NCI-H2029 (cell line): Measurements from ENCODE around the gene OR11A1.

Experiments
- DNase-seq: peaks from one replicate; lab custom pipeline; 2025; lab: John Stamatoyannopoulos, UW

The OR11A1 gene, protein sequence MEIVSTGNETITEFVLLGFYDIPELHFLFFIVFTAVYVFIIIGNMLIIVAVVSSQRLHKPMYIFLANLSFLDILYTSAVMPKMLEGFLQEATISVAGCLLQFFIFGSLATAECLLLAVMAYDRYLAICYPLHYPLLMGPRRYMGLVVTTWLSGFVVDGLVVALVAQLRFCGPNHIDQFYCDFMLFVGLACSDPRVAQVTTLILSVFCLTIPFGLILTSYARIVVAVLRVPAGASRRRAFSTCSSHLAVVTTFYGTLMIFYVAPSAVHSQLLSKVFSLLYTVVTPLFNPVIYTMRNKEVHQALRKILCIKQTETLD

DNA sequence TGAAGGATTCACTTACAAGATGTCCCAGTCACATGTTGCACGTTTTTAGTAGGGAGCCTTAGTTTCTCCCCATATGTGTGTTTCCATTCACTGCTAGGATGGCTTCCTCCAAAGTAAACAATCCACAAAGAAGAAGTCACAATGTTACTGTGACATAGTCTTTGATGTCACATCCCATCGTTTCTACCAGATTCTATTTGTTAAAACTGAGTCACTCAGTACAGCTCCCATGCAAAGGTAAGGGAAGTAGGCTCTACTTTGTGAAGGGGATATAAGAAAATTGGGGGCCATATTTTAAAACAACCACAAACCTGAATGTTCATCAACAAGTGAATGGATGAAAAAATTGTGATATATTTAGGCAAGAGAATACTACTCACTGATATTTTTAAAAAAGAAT, at the start of gene OR11A1, which contains the start of gene OR2H1:
TSS of gene OR11A1 (minus strand) at position 101 of the 400 bp plus-strand sequence. CDS start 29,430 bp downstream, outside the sequence.
TSS of gene OR2H1 (plus strand) at position 185 of the 400 bp plus-strand sequence. CDS start 4,615 bp downstream, outside the sequence.
- DNase-seq: no peak

DNA sequence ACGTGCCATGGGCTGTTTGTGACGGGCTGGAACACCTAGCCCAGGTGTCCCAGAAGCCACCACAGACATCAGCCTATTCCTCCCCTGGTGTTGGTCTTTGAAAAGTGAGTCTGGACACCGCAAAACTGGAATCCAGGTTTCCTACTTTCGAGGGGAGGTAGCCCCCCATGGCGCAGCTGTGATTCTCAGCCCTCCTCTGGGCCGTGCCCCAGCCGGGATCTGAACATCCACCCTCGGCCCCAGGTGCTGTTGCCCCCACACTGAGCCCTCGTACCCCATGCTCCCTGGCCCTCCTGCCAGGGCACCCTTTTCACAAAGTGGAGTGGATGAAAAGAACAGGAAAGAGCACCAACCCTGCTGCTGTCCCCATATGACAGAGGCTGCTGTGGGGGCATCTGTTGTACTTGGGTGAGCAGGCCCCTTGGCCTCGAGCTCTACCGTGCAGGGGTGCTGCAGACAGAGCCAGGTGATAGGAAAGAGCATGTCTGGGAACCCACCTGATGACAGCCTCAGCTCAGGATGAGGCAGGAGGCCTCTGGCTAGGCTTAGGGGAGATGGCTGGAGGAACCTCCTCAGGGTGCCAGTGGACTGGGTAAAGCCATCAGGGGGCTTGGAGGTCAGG, 49.7 kb upstream of the OR11A1 start:
- DNase-seq: no peak

DNA sequence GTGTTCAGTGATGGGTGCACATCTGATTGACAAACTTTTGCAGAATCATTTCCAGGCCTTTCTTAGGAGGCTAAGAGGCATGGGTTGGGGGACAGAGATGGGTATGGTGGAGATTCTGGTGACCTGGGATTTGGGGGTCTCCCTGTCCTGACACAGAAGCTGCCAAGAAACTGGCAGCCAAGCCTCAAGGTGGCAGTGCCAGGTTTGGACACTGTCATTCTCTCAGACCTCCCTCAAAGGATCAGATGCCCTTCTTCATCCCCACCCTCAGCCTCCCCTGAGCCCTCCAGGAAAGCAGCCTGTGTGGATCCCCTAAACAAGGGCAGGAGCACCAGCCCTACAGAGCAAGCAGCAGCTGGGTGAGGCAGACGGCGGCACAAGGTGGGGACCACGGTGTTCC, 48.9 kb upstream of the OR11A1 start:
- no peak for DNase-seq

DNA sequence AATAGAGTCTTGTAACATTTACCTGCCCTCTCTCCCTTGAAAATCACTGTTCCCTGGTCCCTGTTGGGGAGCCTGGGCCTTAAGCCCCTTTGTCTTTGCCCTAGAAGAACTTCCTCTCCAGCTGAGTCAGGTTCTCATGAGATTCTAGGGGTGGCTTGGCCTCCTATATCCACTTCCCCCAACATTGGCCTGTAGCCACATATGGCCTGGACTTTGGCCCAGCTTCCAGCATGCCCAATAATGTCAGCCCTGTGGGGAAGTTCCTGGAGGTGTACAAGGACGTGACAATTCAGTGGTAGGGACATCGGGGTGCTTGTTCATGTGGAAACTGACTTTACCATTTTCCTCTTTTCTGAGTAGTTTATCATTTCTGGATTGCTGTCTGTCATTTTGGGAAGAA, 48.1 kb upstream of the OR11A1 start:
- no peak for DNase-seq

DNA sequence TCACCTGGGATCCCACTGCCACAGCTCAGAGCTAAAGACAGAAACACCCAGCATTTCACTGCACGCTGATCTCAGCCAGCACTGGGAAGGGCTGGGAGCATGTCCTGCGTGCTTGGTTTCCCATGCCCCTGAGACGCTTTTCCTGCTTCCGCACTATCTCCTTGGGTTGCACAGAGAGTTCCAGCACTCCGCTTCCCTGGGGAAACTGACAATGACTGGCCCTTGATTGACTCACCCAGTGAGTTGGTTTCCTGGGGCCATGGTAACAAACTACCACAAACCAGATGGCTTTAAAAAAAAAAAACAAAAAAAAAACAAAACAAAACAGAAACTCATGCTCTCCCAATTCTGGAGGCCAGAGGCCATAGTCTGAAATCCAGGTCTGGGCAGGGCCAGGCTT, 45.7 kb upstream of the OR11A1 start:
- no peak for DNase-seq

DNA sequence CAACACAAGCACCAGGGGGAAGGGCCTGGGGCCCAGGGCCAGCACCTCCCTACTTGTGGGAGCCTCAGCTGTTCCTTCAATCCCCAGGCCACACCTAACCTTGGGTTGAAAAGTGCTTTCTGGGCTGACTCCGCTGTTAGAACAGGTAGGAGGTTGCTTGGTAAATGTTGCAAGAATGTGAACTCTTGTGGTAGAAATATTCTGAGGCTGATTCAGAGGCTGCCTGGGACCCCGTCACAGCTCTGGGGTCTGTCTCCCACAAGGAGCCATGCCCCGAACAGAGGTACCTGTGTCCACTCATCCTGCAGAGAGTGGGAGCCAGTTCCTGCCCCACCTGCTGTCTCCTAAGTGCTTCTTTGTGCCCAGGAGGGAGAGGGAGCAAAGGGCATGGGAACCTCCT, 45.3 kb upstream of the OR11A1 start:
- DNase-seq: no peak

DNA sequence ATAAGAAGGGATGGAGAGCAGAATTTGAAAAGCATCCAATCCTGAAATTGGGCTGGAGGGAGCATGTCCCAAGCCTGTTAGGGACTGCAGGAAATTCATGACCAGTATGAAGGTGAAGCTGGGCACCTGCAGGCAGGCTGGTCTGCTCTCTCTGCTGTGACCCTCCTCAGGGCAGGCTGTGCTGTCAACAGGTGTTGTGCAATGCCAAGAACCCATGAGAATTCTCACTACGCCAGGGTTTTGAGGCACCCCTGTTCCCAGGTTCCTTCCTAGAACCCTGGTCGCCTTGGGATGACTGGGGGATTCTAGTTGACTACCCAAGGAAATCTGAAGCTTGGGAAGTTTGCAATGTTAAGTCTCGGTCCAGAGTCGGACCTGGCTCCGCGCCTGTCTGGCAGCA, 44.2 kb upstream of the OR11A1 start:
- DNase-seq: no peak

DNA sequence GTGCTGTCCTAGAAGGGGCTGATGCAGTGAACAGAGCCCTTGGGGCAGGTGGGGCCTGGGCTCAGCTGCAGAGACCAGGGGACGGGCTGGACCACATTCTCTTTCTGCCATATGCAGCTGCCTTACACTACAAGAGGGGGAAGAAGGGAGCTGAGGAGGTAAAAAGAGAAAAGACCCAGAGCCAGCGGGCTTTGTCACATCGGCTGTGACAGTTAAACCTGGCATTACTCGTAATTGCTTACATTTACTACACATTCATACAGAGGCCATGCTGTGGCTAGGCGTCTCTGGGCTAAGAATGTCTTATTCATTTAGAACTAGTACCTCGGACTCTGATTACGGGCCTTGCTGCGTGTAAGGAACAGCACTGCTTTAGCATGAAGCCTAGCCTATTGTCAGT, 43.7 kb upstream of the OR11A1 start:
- DNase-seq: no peak

DNA sequence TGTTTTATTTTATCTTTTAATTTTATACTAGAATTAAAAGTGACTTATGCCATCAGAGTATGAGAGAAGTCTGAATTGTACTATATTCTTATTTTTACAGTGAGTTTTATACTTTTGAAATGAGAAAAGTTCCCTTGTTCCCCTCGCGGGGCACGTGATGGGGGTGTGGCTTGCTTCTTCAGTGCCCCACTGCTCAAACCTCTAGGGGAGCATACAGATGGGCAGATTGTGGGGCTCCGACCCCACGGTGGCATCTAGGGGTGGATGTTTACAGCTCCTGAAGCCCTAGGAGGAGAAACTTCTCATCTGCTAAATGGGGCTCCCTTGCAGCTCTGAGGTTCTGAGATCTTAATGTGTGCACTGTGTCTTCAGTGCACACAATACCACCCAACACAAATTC, 42.8 kb upstream of the OR11A1 start:
- DNase-seq: no peak

DNA sequence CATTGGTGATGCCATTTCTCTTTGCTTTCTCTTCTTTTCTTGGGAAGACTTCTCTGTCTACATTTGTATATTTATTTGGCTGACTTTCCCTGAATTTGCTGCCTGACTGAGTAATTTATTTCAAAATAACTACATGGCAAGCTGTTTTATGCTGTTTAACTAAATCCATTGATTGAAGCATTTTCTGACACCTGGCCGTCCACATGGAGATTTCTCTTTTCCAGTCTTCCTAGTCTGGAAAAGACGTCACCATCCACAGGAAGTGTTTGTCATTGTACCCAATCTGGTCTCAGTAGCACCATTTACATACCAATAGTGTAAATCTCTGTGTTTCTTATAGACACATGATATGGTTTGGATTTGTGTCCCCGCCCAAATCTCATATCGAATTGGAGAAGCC, 40.1 kb upstream of the OR11A1 start:
- no peak for DNase-seq

DNA sequence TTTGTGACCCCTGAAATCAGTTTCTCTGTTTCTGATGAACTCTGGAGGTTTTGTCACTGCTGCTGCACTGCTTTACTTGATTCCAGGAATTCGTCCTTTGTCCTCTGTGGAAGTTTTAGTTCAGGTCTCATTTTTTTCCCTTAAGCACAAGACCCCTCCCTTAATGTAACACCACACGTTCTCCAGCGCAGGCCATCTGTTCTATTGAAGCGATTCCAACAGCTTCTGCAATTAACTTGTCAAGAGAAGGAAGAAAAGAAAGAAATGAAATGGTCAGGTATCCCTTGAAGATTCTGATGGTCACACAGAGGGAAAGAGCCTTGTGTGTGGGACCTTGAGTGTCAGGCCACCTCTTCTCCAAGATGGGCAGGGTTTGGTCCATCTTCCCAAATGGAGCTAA, 38.7 kb upstream of the OR11A1 start:
- DNase-seq: no peak

DNA sequence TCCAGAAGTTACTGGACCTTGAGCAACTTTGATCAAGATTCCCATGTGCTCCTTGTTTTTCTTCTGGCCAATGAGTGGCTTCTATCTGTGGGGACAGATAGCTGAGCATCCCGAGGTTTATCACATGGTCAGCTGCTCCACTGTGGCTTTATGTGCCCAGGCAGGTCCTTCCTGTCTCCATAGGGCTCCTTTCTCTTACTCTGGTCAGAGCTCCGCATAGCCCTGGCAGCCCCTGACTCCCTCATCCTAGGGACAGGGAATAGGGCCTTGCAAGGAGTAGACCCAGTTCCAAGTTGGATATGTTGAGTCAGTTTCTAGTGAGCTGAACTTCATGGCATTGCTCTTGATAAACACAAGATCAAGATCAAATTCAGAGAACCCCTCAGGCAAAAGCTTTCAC, 37.3 kb upstream of the OR11A1 start:
- no peak for DNase-seq

DNA sequence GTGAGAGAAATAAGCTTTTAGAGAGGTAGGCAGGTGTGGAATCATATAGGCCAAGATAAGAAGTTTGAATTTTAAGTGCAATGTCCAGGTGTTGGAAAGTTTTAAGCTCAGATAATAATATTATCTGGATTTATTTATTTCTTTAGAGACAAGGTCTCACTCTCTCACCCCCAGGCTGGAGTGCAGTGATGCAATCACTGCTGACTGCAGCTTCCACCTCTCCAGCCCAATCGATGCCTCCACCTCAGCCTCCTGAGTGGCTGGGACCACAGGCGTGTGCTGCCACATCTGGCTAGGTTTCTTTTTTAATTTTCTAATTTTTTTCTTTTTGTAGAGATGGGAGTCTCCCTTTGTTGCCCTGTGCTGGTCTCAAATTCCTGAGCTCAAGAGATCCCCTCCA, 36.4 kb upstream of the OR11A1 start:
- no peak for DNase-seq

DNA sequence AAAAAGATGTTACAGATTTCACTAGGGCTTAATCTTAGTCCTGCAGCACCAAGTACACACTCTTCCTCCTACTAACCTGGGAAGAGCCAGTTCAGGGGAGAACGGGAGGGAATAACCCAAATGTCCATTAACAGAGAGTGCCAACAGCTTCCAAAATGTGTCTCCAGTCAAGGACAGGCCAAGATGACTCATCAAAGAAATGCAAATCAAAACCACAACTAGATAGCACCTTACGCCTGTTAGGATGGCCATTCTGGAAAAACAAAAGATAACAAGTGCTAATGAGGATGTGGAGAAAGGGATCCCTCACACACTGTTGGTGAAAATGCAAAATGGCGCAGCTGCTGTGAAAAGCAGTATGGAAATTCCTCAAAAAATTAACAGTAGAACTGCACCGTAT, 34.7 kb upstream of the OR11A1 start:
- no peak for DNase-seq

DNA sequence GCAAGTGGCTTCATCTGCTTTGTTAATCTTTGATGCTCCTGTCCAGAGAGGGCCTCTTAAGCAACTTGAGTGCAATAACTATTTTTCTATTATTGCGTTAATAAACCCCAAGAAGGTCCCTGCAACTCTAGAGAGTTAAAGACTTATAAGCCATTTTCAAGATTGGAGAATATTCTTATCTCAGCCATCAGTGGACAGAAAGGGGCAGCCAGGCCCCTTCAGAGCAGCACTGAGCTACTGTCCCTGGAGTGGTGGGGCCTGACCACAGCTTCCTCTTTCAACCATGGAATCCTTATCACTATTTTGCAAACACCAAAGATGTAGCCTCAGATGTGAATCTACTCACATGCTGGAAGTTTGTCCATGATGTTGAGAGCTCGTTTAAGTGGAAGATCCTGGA, 33.7 kb upstream of the OR11A1 start:
- DNase-seq: no peak

DNA sequence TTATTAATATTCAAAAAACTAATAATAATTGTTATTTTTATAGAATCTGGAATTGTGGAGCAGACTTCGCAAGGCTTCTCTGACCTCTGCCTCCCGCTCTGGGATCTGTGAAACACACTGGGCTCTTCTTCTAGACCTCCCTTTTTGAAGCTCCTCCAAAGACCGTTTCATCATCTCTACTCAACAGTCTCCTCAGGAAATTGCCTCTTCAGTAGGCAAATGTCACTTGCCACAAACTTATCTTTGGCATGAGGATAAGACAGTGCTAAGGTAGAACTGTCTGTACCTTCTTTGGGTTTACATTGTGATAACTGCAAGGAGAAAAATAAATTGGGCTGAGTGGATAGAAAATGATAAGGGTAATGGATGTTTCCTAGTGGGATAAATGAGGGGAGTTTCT, 33.2 kb upstream of the OR11A1 start:
- DNase-seq: no peak

DNA sequence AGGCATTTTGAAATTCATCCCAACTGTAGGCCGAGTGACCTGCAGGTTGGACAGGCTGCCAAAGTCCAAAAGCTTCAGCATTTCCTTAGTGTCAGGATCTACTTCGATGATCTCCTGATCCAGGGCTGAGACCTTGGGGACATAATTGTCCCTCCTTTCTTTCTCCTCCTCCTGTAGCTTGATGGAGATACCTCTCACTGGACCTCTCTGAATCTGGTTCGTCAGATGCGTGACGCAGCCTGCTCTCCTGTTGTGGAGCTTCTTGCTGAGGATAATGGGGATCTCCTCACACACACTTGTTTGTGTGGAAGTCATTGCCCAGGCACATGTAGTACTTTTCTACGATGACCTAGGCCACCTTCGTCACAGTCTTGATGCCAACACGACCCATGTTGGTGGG, 32.4 kb upstream of the OR11A1 start:
- DNase-seq: no peak

DNA sequence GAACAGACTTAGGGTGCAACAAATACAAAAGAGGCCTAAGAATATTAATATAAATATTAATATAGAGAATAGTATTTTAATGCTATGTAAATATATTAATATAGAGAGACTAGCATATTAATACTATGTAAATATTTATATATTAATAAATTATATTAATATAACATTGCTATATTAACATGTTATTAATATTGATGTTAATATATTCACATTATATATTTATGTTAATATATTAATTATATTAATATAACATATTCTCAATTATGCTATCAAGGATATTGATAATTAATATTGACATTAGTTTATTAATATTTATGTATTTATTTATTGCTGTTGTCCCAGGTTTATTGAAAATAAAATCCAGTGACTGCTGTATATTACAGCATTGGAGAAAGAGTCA, 32.0 kb upstream of the OR11A1 start:
- no peak for DNase-seq

DNA sequence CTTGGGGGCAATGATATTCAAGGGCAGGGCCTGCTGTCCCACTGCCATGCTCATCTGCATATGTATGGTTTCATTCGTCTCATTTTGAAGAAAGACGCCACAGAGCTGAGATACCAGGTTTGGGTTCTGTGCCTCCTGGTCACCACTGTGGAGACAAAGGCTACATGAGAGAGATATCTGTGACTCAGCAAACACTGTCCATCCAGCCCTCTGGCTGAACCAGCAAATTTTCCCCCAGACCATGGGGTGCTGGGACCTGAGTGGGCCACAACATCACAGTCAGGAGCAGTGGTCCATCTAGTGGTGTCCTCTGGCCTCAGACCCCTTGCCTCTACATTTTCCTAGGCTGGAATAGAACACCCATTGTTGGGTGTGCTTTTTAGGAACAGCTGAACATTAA, 30.8 kb upstream of the OR11A1 start, which contains the start of gene MAS1L:
TSS of gene MAS1L (minus strand) at position 297 of the 400 bp plus-strand sequence. CDS start at position 243, 54 bp downstream.
- no peak for DNase-seq

DNA sequence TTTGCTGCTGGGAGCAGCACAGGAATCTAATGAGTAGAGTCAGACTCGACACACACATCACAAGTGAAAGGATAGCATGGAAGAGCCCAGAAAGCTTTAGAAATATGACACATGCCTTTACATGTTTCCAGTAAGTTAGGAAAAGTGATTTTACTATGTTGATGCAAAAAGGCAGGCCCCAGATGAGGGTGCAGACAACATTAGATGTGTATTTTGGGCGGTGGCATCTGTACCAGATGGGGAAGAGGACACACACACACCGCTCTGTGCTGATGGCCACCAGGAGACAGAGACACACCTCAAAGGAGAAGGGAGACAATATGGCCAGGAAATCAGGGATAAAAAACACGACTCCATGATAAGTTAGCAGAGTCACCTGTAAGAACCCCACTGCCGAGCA, 30.3 kb upstream of the OR11A1 start:
- DNase-seq: no peak

DNA sequence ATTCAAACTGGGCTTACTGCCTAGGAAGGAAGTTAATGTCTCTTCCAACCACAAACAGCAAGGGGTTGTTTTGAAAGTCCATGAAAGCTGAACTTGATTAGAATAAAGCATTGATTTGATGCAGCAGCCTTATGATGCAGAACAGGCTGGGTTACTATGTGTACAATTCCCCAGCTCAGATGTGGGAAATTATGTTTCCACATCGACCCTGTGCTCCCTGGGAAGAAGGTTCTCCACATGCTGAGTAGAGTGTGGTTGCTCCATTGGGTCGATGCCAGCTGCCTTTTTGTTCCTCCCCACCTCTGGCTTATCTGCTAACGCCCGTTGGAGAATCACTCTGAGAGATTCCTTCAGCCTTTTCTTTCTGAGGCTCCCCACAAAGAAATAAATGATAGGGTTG, 29.7 kb upstream of the OR11A1 start:
- DNase-seq: no peak

DNA sequence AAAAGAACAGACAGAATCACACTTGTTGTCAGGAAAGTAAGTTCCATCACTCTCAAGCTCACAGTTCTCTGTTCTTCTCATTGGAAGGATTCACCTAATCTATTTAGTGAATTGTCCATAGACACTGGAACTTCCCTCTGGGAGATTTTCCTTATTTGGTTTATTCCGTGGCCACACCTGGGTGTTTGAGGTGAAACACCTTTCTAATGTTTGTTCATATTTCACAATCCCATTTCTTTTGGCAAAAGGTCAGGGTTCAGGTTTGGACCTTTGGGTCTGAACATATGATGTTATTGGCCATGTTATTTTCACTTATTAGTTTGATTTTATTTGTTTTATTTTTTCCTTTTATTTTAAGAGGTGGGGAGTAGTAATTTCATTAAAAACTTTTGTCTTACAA, 26.9 kb upstream of the OR11A1 start:
- DNase-seq: no peak

DNA sequence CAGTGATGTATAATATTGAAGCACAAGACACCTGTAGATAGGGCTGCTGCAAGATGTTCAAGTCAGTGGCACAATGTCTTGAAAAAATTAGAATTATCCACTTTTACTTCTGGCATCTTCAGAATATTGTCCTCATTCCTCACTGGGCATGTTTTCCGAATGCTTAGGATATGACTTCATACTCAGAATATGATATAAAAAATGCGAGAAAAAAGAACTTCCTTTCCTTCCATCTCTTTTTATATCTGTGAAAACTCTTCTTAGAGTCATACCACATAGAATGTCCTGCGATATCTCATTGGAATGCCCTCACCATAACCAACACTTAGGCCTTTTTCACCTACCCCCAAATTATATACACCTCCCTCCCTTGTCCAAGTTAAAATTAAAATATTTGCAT, 26.3 kb upstream of the OR11A1 start:
- DNase-seq: no peak

DNA sequence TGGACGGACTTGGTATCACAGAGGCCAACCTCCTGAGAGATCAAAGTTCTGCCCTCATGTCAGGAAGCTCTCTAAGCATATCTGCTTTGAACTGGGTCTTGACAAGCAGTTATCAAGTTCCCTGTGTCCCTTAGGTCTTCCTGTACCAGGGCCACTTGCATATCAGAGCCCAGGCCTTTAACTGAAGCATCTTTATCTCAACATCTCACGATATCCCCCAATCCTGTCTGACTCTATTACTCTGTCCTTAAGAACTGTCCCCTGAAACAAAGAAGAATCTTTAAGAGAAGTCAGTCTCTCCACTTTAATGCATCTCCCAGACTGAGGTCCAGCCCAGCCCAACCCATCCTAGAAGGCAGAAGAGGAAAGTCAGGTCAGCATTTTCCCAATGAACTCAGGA, 22.7 kb upstream of the OR11A1 start:
- DNase-seq: no peak
